ENCODE data around the gene SCN8A. TPM values are rescaled to one million over a fixed set of nuclear protein-coding genes. Genes with fewer than 3 reads are reported as not detected.

The SCN8A gene
- total RNA-seq, 2 experiments from 2014 or later = 0.69 to 1.0 TPM

GRCh38 chr12:51848841-51849735 is 258.1 kb downstream of the SCN8A start:
- intact Hi-C loops (cut with DNase I, micrococcal nuclease) = no loop called here
- no peak overlapping the region for H3K4me3 Mint-ChIP-seq
- H3K4me1 Mint-ChIP-seq = peaks cover 10% of the 10 kb centered on the region
- no peak for DNase-seq
- no peak for ATAC-seq
- CTCF ChIA-PET = no interaction called here
- H3K27me3 Mint-ChIP-seq = peaks cover 30% of the 10 kb centered on the region
- H3K27ac Mint-ChIP-seq = no peak overlapping the region
- POLR2A ChIA-PET = no interaction called here
- no peaks in the 10 kb centered on the region for H3K9me3 Mint-ChIP-seq (ENCODE audit: low read depth)
- no peaks in the 10 kb centered on the region for H3K36me3 Mint-ChIP-seq (ENCODE audit: low read depth)

- Mint-ChIP-seq H3K9me3 (ENCODE audit: low read depth) (no peaks in the 10 kb centered on the region), H3K4me1 (peaks cover 10% of the 10 kb centered on the region), H3K27ac (no peak overlapping the region), H3K27me3 (peaks cover 19% of the 10 kb centered on the region), H3K4me3 (no peak overlapping the region), H3K36me3 (ENCODE audit: low read depth) (no peaks in the 10 kb centered on the region)
- POLR2A ChIA-PET = no interaction called here
- intact Hi-C loops (cut with DNase I, micrococcal nuclease) = no loop called here
- no peak for ATAC-seq
- DNase-seq = no peak
- CTCF ChIA-PET = interaction anchor here (0.6 to 1.0 kb wide), 2 partner anchors 14 to 175 kb away, joined by 3 to 4 read pairs; no protein-coding TSS in a partner anchor
Measured at GRCh38 chr12:51850081-51850964, 259.3 kb downstream of the SCN8A start.

- ChIA-PET POLR2A (no interaction called here), CTCF (no interaction called here)
- no peak overlapping the region for H3K27ac Mint-ChIP-seq
- no peak for ATAC-seq
- no peak overlapping the region for H3K4me3 Mint-ChIP-seq
- DNase-seq = no peak
- no peaks in the 10 kb centered on the region for H3K36me3 Mint-ChIP-seq (ENCODE audit: low read depth)
- H3K4me1 Mint-ChIP-seq = peaks cover 10% of the 10 kb centered on the region
- H3K27me3 Mint-ChIP-seq = peaks cover 15% of the 10 kb centered on the region
- H3K9me3 Mint-ChIP-seq (ENCODE audit: low read depth) = no peaks in the 10 kb centered on the region
- intact Hi-C loops (cut with DNase I, micrococcal nuclease) = no loop called here
Measured at GRCh38 chr12:51850965-51851299, 259.9 kb downstream of the SCN8A start.

- H3K9me3 Mint-ChIP-seq (ENCODE audit: low read depth) = no peaks in the 10 kb centered on the region
- H3K36me3 Mint-ChIP-seq (ENCODE audit: low read depth) = no peaks in the 10 kb centered on the region
- peaks cover 13% of the 10 kb centered on the region for H3K27me3 Mint-ChIP-seq
- peaks cover 6% of the 10 kb centered on the region for H3K4me1 Mint-ChIP-seq
- H3K4me3 Mint-ChIP-seq = no peak overlapping the region
- CTCF ChIA-PET = interaction anchor here (0.7 kb wide), 1 partner anchor 23 kb away, joined by 3 read pairs; no protein-coding TSS in a partner anchor
- POLR2A ChIA-PET = no interaction called here
- DNase-seq (no peak), ATAC-seq (no peak)
- intact Hi-C loops (cut with DNase I, micrococcal nuclease) = no loop called here
- no peak overlapping the region for H3K27ac Mint-ChIP-seq
Measured at GRCh38 chr12:51851413-51852124, 260.5 kb downstream of the SCN8A start.

- DNase-seq = no peak
- no peak overlapping the region for H3K27ac Mint-ChIP-seq
- peaks cover 12% of the 10 kb centered on the region for H3K27me3 Mint-ChIP-seq
- intact Hi-C loops (cut with DNase I, micrococcal nuclease) = no loop called here
- H3K36me3 Mint-ChIP-seq (ENCODE audit: low read depth) = no peaks in the 10 kb centered on the region
- H3K9me3 Mint-ChIP-seq (ENCODE audit: low read depth) = no peaks in the 10 kb centered on the region
- POLR2A ChIA-PET = no interaction called here
- H3K4me3 Mint-ChIP-seq = no peak overlapping the region
- CTCF ChIA-PET = interaction anchor here (0.7 kb wide), 1 partner anchor 22 kb away, joined by 3 read pairs; no protein-coding TSS in a partner anchor
- H3K4me1 Mint-ChIP-seq = peaks cover 4% of the 10 kb centered on the region
- no peak for ATAC-seq
Measured at GRCh38 chr12:51852404-51853137, 261.5 kb downstream of the SCN8A start.

GRCh38 chr12:51855586-51856428 is 264.8 kb downstream of the SCN8A start:
- Mint-ChIP-seq H3K9me3 (ENCODE audit: low read depth) (no peaks in the 10 kb centered on the region), H3K27ac (no peak overlapping the region), H3K36me3 (ENCODE audit: low read depth) (no peaks in the 10 kb centered on the region), H3K4me1 (peaks cover 2% of the 10 kb centered on the region), H3K27me3 (peaks cover 10% of the 10 kb centered on the region), H3K4me3 (no peak overlapping the region)
- POLR2A ChIA-PET = no interaction called here
- CTCF ChIA-PET = interaction anchor here (0.7 to 1.0 kb wide), 3 partner anchors 19 to 30 kb away, joined by 3 read pairs; no protein-coding TSS in a partner anchor
- ATAC-seq (no peak), DNase-seq (no peak)
- intact Hi-C loops (cut with DNase I, micrococcal nuclease) = no loop called here

GRCh38 chr12:51860986-51861385 is 270.0 kb downstream of the SCN8A start:
- POLR2A ChIA-PET = no interaction called here
- no peak for ATAC-seq
- Mint-ChIP-seq H3K4me3 (no peak overlapping the region), H3K36me3 (ENCODE audit: low read depth) (no peaks in the 10 kb centered on the region), H3K9me3 (ENCODE audit: low read depth) (no peaks in the 10 kb centered on the region), H3K27me3 (peaks cover 30% of the 10 kb centered on the region), H3K27ac (no peak overlapping the region), H3K4me1 (peaks cover 10% of the 10 kb centered on the region)
- DNase-seq = no peak
- intact Hi-C loops (cut with DNase I, micrococcal nuclease) = no loop called here
- CTCF ChIA-PET = interaction anchor here (0.7 kb wide), 1 partner anchor 13 kb away, joined by 5 read pairs; no protein-coding TSS in a partner anchor

Other genes with a start within 250 kb of the SCN8A start
- under 1 TPM in 1 of 2 experiments, not detected in 1; 0.18 TPM for gene CELA1, start 244.6 kb upstream of the SCN8A start, total RNA-seq
- 10 to 100 TPM; 11.7 to 12.0 TPM for gene GALNT6, start 199.8 kb upstream of the SCN8A start, total RNA-seq
- gene SLC4A8, start 166.4 kb upstream of the SCN8A start, total RNA-seq = 1 to 10 TPM; 1.7 to 2.0 TPM